BJ (cell line): ENCODE measurements around the gene LRRC4B. TPM values are rescaled to one million over a fixed set of nuclear protein-coding genes. Genes with fewer than 3 reads are reported as not detected.

Experiments
- CTCF ChIA-PET: fragments of 350-600 bp; formaldehyde crosslinking; extraction: SDS; loops from one replicate; lab custom pipeline; 2021; ENCODE audit warnings: antibody characterized with exemption, inconsistent platforms; lab: Yijun Ruan, JAX
- POLR2A ChIA-PET: fragments of 300-600 bp; sonication (Branson Sonifier 250); formaldehyde crosslinking; extraction: SDS; loops from one replicate; lab custom pipeline; 2021; ENCODE audit warnings: antibody characterized with exemption; lab: Charles Lee
- DNase-seq: peaks from one replicate; pipeline ENCODE4 v3.0.0-alpha.2; 2011; ENCODE audit warnings: low read depth
- H3K27me3 ChIP-seq: 2 replicates; pipeline ENCODE4 v1.6.0; 2011; ENCODE audit warnings: low read length; ENCODE audit not compliant: control insufficient read depth, insufficient read depth
- H3K36me3 ChIP-seq: 2 replicates; pipeline ENCODE4 v1.5.1; 2011; ENCODE audit warnings: low read length; ENCODE audit not compliant: control insufficient read depth, insufficient read depth
- H3K4me3 ChIP-seq: 2 replicates; pipeline ENCODE4 v1.5.1; 2011; ENCODE audit warnings: low read depth, mild to moderate bottlenecking, control low read depth, low read length
- polyA plus RNA-seq: library from polyadenylated mRNA; depleted of rRNA; stranded (reverse); fragments of >200 nt; gene quantifications from 2 replicates; pipeline ENCODE4 v1.2.3, GENCODE V29; 2011
- TF ChIP-seq, protein P1 (sequence below): IDR thresholded peaks from 2 replicates; pipeline ENCODE4 v1.5.1; 2011; ENCODE audit warnings: low read depth, mild to moderate bottlenecking, control low read depth, inconsistent platforms, low read length, moderate library complexity; ENCODE audit not compliant: insufficient read depth

The LRRC4B gene
- polyA plus RNA-seq, 1 experiment = 0.06 TPM

DNA sequence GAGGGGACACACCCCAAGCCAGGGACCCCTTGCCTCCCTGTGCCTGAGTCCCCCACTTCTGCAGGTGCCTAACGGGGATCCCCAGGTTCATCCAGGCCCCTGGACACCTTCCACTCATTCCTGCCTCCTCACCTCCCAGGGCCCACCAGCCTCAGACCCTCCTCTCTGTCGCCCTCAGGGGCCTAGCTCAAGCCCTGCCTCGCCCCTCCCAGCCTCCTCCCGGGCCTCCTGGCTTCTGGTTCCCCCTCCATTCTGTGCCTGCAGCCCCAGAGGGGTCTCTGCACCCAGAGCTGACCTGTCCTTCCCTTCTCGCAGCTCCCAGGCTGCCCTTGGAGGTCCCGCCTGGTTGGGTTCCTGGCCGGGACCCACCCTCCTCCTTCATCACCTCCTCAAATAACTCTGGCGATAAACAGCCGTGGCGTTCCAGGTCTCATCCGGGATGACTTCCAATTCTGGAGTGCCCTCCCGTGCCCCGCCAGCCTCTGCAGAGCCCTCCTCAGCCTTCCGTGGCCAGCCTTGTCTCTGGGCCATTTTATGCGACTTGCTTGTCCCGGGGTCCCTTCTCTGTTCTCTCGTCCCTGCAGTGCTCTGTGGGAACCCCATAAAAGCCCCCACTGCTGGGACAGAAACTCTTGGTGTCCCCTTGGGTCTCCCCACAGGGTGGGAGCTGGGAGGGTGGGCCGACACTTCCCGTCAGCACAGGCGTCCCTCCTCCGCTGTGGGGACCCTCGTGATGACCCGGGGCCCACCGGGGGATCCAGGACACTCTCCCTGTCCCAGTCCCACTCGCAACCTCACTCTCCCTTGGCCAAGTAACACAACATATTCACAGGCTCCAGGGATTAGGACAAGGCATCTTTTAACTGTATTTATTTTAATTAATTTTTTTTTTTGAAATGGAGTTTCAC lies 66.4 kb downstream of the LRRC4B start:
- ChIA-PET POLR2A (no interaction called here), CTCF (no interaction called here)
- peaks cover 1% of the 10 kb centered on the region for H3K27me3 ChIP-seq
- TF ChIP-seq, protein P1, sequence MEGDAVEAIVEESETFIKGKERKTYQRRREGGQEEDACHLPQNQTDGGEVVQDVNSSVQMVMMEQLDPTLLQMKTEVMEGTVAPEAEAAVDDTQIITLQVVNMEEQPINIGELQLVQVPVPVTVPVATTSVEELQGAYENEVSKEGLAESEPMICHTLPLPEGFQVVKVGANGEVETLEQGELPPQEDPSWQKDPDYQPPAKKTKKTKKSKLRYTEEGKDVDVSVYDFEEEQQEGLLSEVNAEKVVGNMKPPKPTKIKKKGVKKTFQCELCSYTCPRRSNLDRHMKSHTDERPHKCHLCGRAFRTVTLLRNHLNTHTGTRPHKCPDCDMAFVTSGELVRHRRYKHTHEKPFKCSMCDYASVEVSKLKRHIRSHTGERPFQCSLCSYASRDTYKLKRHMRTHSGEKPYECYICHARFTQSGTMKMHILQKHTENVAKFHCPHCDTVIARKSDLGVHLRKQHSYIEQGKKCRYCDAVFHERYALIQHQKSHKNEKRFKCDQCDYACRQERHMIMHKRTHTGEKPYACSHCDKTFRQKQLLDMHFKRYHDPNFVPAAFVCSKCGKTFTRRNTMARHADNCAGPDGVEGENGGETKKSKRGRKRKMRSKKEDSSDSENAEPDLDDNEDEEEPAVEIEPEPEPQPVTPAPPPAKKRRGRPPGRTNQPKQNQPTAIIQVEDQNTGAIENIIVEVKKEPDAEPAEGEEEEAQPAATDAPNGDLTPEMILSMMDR = no peak
- no peak overlapping the region for H3K4me3 ChIP-seq
- H3K36me3 ChIP-seq = no peaks in the 10 kb centered on the region; the same call in 1 of the 2 replicates
- DNase-seq = no peak

DNA sequence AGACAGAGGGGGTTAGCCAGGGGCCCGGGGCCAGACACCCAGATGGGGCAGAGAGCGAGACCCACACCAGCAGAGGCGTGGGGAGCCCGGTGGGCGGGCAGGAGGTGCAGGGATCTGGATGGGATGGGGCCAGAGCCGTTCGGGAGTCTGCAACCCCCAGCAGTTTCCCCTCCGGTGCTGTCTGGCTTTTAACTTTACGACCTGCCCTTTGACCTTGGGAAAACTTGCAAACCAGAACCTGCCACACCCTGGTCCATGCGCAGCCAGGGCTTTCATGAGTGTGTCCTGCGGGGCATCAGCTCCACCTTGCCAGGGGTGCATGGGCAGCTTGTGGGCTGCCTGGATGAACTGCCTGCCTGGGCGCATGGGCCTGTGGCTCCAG lies 67.1 kb downstream of the LRRC4B start:
- CTCF ChIA-PET = no interaction called here
- DNase-seq = no peak
- POLR2A ChIA-PET = no interaction called here
- Histone ChIP-seq H3K4me3 (no peak overlapping the region), H3K36me3 (no peaks in the 10 kb centered on the region; the same call in 1 of the 2 replicates), H3K27me3 (peaks cover 1% of the 10 kb centered on the region)
- TF ChIP-seq, protein P1 = no peak

DNA sequence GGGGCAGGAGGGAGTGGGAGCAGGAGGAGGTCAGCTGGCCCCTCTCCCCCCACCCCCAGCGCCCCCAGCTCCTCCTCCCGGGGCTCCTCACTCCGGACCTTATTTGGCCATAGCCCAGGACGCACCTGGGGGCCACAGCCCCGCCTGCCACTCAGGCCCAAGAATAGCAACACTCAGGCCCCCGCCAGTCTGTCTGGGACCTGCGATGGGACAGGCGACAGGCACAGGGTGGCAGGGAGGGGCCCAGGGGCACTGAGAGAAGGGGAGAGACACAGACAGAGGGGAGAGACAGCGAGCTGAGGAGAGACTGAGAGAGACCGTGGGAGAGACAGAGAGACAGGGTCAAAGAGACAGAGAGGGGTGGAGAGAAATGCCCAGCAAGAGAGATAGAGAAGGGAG lies 67.5 kb downstream of the LRRC4B start:
- no peak for DNase-seq
- Histone ChIP-seq H3K36me3 (no peaks in the 10 kb centered on the region), H3K27me3 (peaks cover 1% of the 10 kb centered on the region), H3K4me3 (no peak overlapping the region)
- ChIA-PET POLR2A (no interaction called here), CTCF (no interaction called here)
- TF ChIP-seq, protein P1 = no peak

DNA sequence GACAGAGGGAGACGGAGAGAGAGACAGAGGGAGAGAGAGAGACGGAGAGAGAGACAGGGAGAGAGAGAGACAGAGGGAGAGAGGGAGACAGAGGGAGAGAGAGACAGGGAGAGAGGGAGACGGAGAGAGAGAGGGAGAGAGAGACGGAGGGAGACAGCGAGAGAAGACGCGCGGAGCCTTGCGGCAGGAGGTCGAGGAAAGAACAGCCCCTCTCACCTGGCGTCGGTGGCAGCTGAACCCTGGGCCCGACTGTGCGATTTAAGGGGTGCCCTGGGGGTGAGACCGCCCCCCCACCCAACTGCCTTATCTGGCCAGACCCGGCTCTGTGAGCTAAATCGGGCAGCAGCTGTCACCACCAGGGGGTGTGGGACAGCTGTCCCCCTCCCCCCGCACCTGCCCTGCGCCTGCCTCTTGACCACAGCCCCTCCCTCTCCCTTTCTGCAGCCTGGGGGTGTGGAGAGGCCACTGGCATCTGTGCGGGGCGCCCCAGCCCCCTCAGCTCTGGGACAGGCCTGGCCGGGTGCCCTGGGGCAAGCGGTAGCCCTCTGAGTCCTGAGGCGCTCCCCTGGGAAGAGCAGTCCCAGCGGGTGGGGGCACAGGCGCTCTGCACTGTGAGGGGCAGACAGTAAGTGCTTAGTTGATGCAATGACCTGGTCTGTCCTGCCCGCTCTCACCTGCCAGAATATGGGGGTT lies 68.0 kb downstream of the LRRC4B start:
- DNase-seq = no peak

More for the DNA sequence above, 68.0 kb downstream of the LRRC4B start:
- TF ChIP-seq, protein P1 = 0 out of 2 replicates have a peak, but pooled peaks have one; percentile 18
- no peaks in the 10 kb centered on the region for H3K36me3 ChIP-seq
- CTCF ChIA-PET = no interaction called here
- H3K27me3 ChIP-seq = peaks cover 1% of the 10 kb centered on the region
- POLR2A ChIA-PET = no interaction called here
- H3K4me3 ChIP-seq = no peak overlapping the region
